CD4-positive, alpha-beta T cell treated with Interferon alpha-2 for 1 hour (primary cell): Measurements from ENCODE around the gene HRC.

ENCODE experiments used
- DNase-seq, 2 donors: peaks; one replicate each; pipeline ENCODE4 v3.0.0-alpha.2; 2020 to 2022

Gene HRC

GRCh38 chr19:49113762-49114629 is 41.2 kb downstream of the HRC start, which contains the start of gene LIN7B:
Gene LIN7B, plus strand, starts transcription at chr19:49114370. Its CDS starts 35 bp downstream, at chr19:49114405.
- peak; percentile 73 to 85 for DNase-seq

GRCh38 chr19:49111218-49111998 is 43.8 kb downstream of the HRC start:
- DNase-seq, result no peak

- DNase-seq, result no peak
Measured at GRCh38 chr19:49110567-49110966, 44.6 kb downstream of the HRC start.

- no peak for DNase-seq
Measured at GRCh38 chr19:49109569-49110233, 45.5 kb downstream of the HRC start.

GRCh38 chr19:49109051-49109450 is 46.1 kb downstream of the HRC start:
- no peak for DNase-seq

- DNase-seq, result no peak
Measured at GRCh38 chr19:49107625-49108459, 47.4 kb downstream of the HRC start.

GRCh38 chr19:49106648-49107135 is 48.5 kb downstream of the HRC start:
- DNase-seq, result peak; percentile 62 to 72

- no peak for DNase-seq
Measured at GRCh38 chr19:49104229-49104864, 50.8 kb downstream of the HRC start.

GRCh38 chr19:49103331-49104085 is 51.7 kb downstream of the HRC start:
- DNase-seq, result no peak

GRCh38 chr19:49102303-49102702 is 52.9 kb downstream of the HRC start:
- DNase-seq, result no peak
